GM12878 (cell line): ENCODE measurements around the gene LRRC45. TPM values are rescaled to one million over a fixed set of nuclear protein-coding genes. Genes with fewer than 3 reads are reported as not detected.

Source experiments
- ATAC-seq: fragments of 200-7000 bp; cut with Tn5 transposase; 3 replicates; pipeline ENCODE4 v1.9.1; 2020; ENCODE audit warnings: mild to moderate bottlenecking, moderate library complexity
- BruUV-seq: library from RNA; stranded (reverse); fragments of 400-500 nt; replicated peaks from 2 replicates; lab custom pipeline; 2021; lab: Mats Ljungman, UMichigan
- CTCF ChIA-PET: fragments of 300-600 bp; sonication (Branson Sonifier 250); formaldehyde crosslinking; extraction: SDS; loops from one replicate; lab custom pipeline; 2021; ENCODE audit warnings: inconsistent platforms; lab: Yijun Ruan, JAX
- POLR2A ChIA-PET: fragments of 350-600 bp; formaldehyde crosslinking; extraction: SDS; loops from one replicate; lab custom pipeline; 2021; ENCODE audit warnings: inconsistent platforms; lab: Charles Lee
- RAD21 ChIA-PET: fragments of 300-600 bp; sonication (Branson Sonifier 250); formaldehyde crosslinking; loops from one replicate; lab custom pipeline; 2023; ENCODE audit warnings: antibody characterized with exemption; ENCODE audit not compliant: unreplicated experiment; lab: Charles Lee
- SMC1A ChIA-PET: fragments of 300-600 bp; sonication (Branson Sonifier 250); formaldehyde crosslinking; loops from one replicate; lab custom pipeline; 2023; ENCODE audit not compliant: unreplicated experiment, uncharacterized antibody; lab: Charles Lee
- DNase-seq: peaks from one replicate; pipeline ENCODE4 v3.0.0-alpha.2; 2011; ENCODE audit warnings: low read depth, low spot score
- FAIRE-seq: peaks from 3 replicates; lab custom pipeline; 2011; peaks lifted over from hg19 to GRCh38; lab: Jason Lieb, UNC
- H2AFZ ChIP-seq: 2 replicates; pipeline ENCODE4 v1.6.0; 2011; ENCODE audit warnings: low read depth, low read length, control low read depth; ENCODE audit not compliant: control insufficient read depth
- H3K27ac ChIP-seq: 2 replicates; pipeline ENCODE4 v1.5.1; 2011; ENCODE audit warnings: control low read depth; ENCODE audit not compliant: control insufficient read depth, insufficient read depth
- H3K27me3 ChIP-seq, 2 experiments: replicated peaks in 1 of 2; 2 replicates each; pipeline versions ENCODE4 v1.6.0 to v1.6.1; 2011; ENCODE audit warnings: low read length in 1 of 2; ENCODE audit not compliant: control insufficient read depth in 2 of 2, insufficient read depth in 2 of 2
- H3K36me3 ChIP-seq, 2 experiments: 2 replicates each; pipeline ENCODE4 v1.5.1; 2011; ENCODE audit warnings: low read length in 1 of 2; ENCODE audit not compliant: control insufficient read depth in 2 of 2, insufficient read depth in 2 of 2
- H3K4me1 ChIP-seq: 2 replicates; pipeline ENCODE4 v1.6.1; 2011; ENCODE audit warnings: mild to moderate bottlenecking, low read length, moderate library complexity, mixed read lengths; ENCODE audit not compliant: control insufficient read depth, insufficient read depth
- H3K4me2 ChIP-seq: 2 replicates; pipeline ENCODE4 v1.6.0; 2011; ENCODE audit warnings: control low read depth; ENCODE audit not compliant: control insufficient read depth, insufficient read depth
- H3K4me3 ChIP-seq: fragments of 200-600 bp; sonication (generic); 2 replicates; pipeline ENCODE4 v1.5.1; 2016
- H3K79me2 ChIP-seq: 2 replicates; pipeline ENCODE4 v1.6.0; 2011; ENCODE audit warnings: low read length; ENCODE audit not compliant: control insufficient read depth, insufficient read depth
- H3K9ac ChIP-seq: 2 replicates; pipeline ENCODE4 v1.8.0; 2011; ENCODE audit warnings: low read length, control low read depth, mixed read lengths; ENCODE audit not compliant: control insufficient read depth, insufficient read depth
- H3K9me3 ChIP-seq: replicated peaks from 3 replicates; pipeline ENCODE4 v1.5.1; 2011; ENCODE audit warnings: mild to moderate bottlenecking, low read length; ENCODE audit not compliant: control insufficient read depth, insufficient read depth
- H4K20me1 ChIP-seq: 2 replicates; pipeline ENCODE4 v1.6.0; 2011; ENCODE audit not compliant: control insufficient read depth, insufficient read depth
- BACH1 ChIP-seq: fragments of 450-650 bp; IDR thresholded peaks from 2 replicates; pipeline ENCODE4 v1.6.1; 2017; ENCODE audit warnings: mild to moderate bottlenecking, borderline replicate concordance
- CHD2 ChIP-seq: IDR thresholded peaks from 2 replicates; pipeline ENCODE4 v1.6.1; 2011; ENCODE audit warnings: low read depth, low read length, improper control_type of control experiment, borderline replicate concordance
- CHD4 ChIP-seq: fragments of 200-600 bp; sonication (generic); IDR thresholded peaks from 2 replicates; pipeline ENCODE4 v1.6.1; 2016; ENCODE audit warnings: mild to moderate bottlenecking
- FOXK2 ChIP-seq: fragments of 450-650 bp; IDR thresholded peaks from 2 replicates; pipeline ENCODE4 v1.6.1; 2017; ENCODE audit warnings: mild to moderate bottlenecking, moderate library complexity
- IKZF1 ChIP-seq: fragments of 450-650 bp; conservative IDR thresholded peaks from 2 replicates; pipeline ENCODE4 v1.6.1; 2017; ENCODE audit warnings: antibody characterized with exemption, mild to moderate bottlenecking
- IRF4 ChIP-seq: IDR thresholded peaks from 2 replicates; pipeline ENCODE4 v1.6.1; 2011; ENCODE audit warnings: low read depth, low read length
- JUND ChIP-seq: IDR thresholded peaks from 2 replicates; pipeline ENCODE4 v1.6.1; 2012; ENCODE audit warnings: low read depth, mild to moderate bottlenecking, low read length, improper control_type of control experiment, moderate library complexity
- NFYB ChIP-seq: IDR thresholded peaks from 2 replicates; pipeline ENCODE4 v1.6.1; 2011; ENCODE audit warnings: low read depth, mild to moderate bottlenecking, low read length, improper control_type of control experiment, moderate library complexity; ENCODE audit not compliant: insufficient read depth
- POU2F2 ChIP-seq: IDR thresholded peaks from 3 replicates; pipeline ENCODE4 v1.6.1; 2011; ENCODE audit warnings: low read depth, mild to moderate bottlenecking, low read length, borderline replicate concordance
- RB1 ChIP-seq: fragments of 450-650 bp; formaldehyde crosslinking; IDR thresholded peaks from 2 replicates; pipeline ENCODE4 v1.6.1; 2017; ENCODE audit warnings: mild to moderate bottlenecking, borderline replicate concordance
- RBBP5 ChIP-seq: fragments of 200-600 bp; sonication (generic); conservative IDR thresholded peaks from 2 replicates; pipeline ENCODE4 v1.6.1; 2016
- TCF3 ChIP-seq: IDR thresholded peaks from 2 replicates; pipeline ENCODE4 v1.6.1; 2012; ENCODE audit warnings: low read depth, mild to moderate bottlenecking, low read length, borderline replicate concordance; ENCODE audit not compliant: insufficient read depth
- YBX1 ChIP-seq: fragments of 450-650 bp; IDR thresholded peaks from 2 replicates; pipeline ENCODE4 v1.6.1; 2016; ENCODE audit warnings: antibody characterized with exemption
- WGBS: methylation state at CpG from one replicate; pipeline ENCODE4 v1.1.6; 2016; ENCODE audit warnings: low lambda C conversion rate; ENCODE audit not compliant: insufficient replicate concordance, insufficient coverage; ENCODE audit errors: missing lambda C conversion rate; 5-methylcytosine and 5-hydroxymethylcytosine counted together
- in situ Hi-C: fragments of 300-500 bp; cut with MboI; formaldehyde crosslinking; loops from 9 replicates; pipeline ENCODE4 v1.14.3; 2018; ENCODE audit warnings: mixed read lengths
- intact Hi-C: fragments of 100-400 bp; cut with micrococcal nuclease; formaldehyde crosslinking; loops from one replicate; pipeline ENCODE4 v1.14.2; 2022; ENCODE audit not compliant: unreplicated experiment
- polyA plus RNA-seq, 11 experiments: library from polyadenylated mRNA; depleted of rRNA in 4 of 11; unstranded in 6 of 11; stranded (reverse) in 5 of 11; fragments of >200 nt; fragmentation: Nextera tagmentation in 4 of 11; fragmentation: Illumina TruSeq in 1 of 11; extraction: Ambion mirVana in 4 of 11; extraction: Trizol in 1 of 11; gene quantifications; 1 replicate in 1 of 11; 2 replicates in 10 of 11; pipeline versions ENCODE4 v1.2.1 to v1.2.3, GENCODE V29; 2011 to 2016; ENCODE audit warnings: inconsistent platforms in 2 of 11, missing spikeins in 2 of 11, low read depth in 1 of 11
- total RNA-seq, 4 experiments: library from RNA; depleted of rRNA in 3 of 4; stranded (reverse); fragments of >200 nt in 3 of 4; fragmentation: Illumina TruSeq in 1 of 4; extraction: Trizol in 1 of 4; gene quantifications; 2 replicates each; pipeline versions ENCODE4 v1.2.1 to v1.2.3, GENCODE V29; 2013 to 2021
- TF ChIP-seq, protein P1 (sequence below): fragments of 450-650 bp; IDR thresholded peaks from 2 replicates; pipeline ENCODE4 v1.6.1; 2017; ENCODE audit warnings: mild to moderate bottlenecking, moderate library complexity
- TF ChIP-seq, protein P2 (sequence below): IDR thresholded peaks from 2 replicates; pipeline ENCODE4 v1.6.1; 2011; ENCODE audit warnings: borderline replicate concordance, low read depth, mild to moderate bottlenecking, moderate library complexity, mixed read lengths, low read length; ENCODE audit not compliant: insufficient read depth; ENCODE audit errors: extremely low read length

Gene LRRC45
- total and polyA plus RNA-seq, 10 of the 15 experiments (the other 5 are each of a cell fraction or from before 2014, with no cell fraction given), result 0.03 to 27.7 (median 10.4) TPM

DNA sequence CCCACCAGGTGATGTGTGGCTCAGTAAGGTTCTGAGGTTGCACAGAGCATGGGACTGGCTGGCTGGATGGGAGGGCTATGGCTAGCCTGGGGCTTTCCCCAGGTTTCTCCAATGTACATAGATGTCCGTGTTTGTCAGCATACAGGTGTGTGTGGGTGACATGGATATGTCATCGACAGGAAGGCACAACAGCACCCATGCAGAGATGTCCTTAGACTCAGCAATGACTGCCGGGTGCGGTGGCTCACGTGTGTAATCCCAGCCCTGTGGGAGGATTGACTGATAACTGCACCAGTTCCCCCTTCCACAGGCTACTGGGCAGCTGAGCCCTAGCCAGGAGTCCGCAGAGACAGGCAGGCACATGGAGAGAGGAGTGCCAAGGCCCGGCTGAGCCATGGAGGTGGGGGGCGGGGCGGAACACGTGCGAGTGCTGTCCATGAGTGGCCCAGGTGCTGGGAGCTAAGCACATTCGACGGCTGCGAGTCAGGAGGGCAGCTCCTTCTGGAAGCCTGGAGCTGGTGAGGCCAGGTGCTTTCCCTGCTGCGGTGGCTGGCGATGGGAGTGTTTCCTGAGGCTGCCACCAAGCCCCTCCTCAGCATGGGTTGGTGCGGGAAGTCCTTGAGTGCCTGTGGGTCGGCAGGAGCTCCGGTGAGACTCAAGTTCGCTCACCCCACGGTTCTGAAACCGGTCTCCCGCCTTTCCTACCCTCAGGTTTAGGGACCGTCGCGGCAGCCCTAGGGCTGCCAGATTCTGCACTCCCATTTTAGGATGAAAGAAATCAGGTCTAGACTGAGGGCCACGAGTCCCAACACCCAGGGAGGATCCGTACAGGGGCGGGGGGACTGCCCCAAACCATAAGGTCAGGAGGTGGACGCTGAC, 46.5 kb upstream of the LRRC45 start (continued):
- TF ChIP-seq TCF3, result no peak
- TF ChIP-seq RBBP5, result no peak
- no peak for TF ChIP-seq FOXK2
- peak; percentile 32; the same call in 1 of the 2 replicates for TF ChIP-seq CHD2
- no peak for TF ChIP-seq NFYB
- no peak for TF ChIP-seq YBX1
- no peak for TF ChIP-seq RB1
- TF ChIP-seq, all 136 proteins: peak for 7

DNA sequence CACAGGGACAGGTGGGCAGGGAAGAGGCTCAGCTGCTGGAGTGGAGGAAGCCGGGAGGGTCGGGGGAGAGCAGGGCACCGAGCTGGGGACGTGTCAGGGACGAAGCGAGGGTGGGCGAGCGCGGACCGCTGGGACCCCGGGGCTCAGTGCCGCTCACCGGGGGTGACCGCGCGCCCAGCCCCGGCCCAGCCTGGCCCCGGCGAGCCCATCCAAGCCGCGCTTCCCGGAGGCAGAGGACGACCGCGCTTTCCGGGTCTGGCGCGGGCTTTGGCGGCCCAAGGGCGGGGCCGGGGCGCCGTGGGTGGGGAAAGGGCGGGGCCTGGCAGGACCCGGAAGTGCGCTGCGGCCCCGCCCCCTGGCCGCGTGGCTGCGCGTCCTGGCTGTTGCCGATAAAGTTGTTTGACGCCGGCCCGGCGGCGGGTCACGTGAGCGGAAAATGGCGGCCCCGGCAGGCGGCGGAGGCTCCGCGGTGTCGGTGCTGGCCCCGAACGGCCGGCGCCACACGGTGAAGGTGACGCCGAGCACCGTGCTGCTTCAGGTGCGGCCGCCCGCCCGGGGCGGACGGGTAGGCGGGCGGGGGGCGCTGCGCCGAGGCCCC, 45.8 kb upstream of the LRRC45 start, which contains the start of gene ASPSCR1:
Gene ASPSCR1 (plus strand): TSS at position 419 of the 598 bp plus-strand sequence. CDS start 18 bp downstream, at position 437.
- H3K36me3 ChIP-seq, result no peaks in the 10 kb centered on the region; a peak in 1 of 4 replicates
- ATAC-seq (peak; percentile 90), DNase-seq (peak; percentile 34), FAIRE-seq (peak; percentile 49)
- H4K20me1 ChIP-seq, result no peaks in the 10 kb centered on the region
- under 1% methylated on average over 58 of the region's 76 CpGs for WGBS
- POLR2A ChIA-PET, result interaction anchor here (1.0 to 2.4 kb wide), 4 partner anchors 9 to 320 kb away, joined by 3 to 18 read pairs (median 4); partner anchors contain the start of genes CENPX and LRRC45
- in situ Hi-C loops (no loop called here), intact Hi-C loops (no loop called here)
- H3K9ac ChIP-seq, result peak within 1 kb of the TSS; percentile 92
- BruUV-seq, result no TSS peak
- CTCF ChIA-PET, result interaction anchor here (0.7 to 0.8 kb wide), 2 partner anchors 18 to 39 kb away, joined by 3 to 6 read pairs; no protein-coding TSS in a partner anchor
- peaks cover 14% of the 10 kb centered on the region for H3K4me1 ChIP-seq
- peaks cover 2% of the 10 kb centered on the region; the same call in 2 of the 3 replicates for H3K9me3 ChIP-seq
- SMC1A ChIA-PET, result interaction anchor here (1.6 kb wide), 1 partner anchor 9 kb away, joined by 4 read pairs; no protein-coding TSS in a partner anchor
- H3K79me2 ChIP-seq, result no peaks in the 10 kb centered on the region; the same call in 1 of the 2 replicates
- peak within 1 kb of the TSS; percentile 87 for H3K27ac ChIP-seq
- H2AFZ ChIP-seq, result peak within 1 kb of the TSS; percentile 78
- RAD21 ChIA-PET, result no interaction called here
- peak within 1 kb of the TSS; percentile 99 for H3K4me2 ChIP-seq
- H3K27me3 ChIP-seq, result no peaks in the 10 kb centered on the region
- peak within 1 kb of the TSS; percentile 87 for H3K4me3 ChIP-seq
- TF ChIP-seq, protein P1, sequence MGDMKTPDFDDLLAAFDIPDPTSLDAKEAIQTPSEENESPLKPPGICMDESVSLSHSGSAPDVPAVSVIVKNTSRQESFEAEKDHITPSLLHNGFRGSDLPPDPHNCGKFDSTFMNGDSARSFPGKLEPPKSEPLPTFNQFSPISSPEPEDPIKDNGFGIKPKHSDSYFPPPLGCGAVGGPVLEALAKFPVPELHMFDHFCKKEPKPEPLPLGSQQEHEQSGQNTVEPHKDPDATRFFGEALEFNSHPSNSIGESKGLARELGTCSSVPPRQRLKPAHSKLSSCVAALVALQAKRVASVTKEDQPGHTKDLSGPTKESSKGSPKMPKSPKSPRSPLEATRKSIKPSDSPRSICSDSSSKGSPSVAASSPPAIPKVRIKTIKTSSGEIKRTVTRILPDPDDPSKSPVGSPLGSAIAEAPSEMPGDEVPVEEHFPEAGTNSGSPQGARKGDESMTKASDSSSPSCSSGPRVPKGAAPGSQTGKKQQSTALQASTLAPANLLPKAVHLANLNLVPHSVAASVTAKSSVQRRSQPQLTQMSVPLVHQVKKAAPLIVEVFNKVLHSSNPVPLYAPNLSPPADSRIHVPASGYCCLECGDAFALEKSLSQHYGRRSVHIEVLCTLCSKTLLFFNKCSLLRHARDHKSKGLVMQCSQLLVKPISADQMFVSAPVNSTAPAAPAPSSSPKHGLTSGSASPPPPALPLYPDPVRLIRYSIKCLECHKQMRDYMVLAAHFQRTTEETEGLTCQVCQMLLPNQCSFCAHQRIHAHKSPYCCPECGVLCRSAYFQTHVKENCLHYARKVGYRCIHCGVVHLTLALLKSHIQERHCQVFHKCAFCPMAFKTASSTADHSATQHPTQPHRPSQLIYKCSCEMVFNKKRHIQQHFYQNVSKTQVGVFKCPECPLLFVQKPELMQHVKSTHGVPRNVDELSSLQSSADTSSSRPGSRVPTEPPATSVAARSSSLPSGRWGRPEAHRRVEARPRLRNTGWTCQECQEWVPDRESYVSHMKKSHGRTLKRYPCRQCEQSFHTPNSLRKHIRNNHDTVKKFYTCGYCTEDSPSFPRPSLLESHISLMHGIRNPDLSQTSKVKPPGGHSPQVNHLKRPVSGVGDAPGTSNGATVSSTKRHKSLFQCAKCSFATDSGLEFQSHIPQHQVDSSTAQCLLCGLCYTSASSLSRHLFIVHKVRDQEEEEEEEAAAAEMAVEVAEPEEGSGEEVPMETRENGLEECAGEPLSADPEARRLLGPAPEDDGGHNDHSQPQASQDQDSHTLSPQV, result peak; percentile 76; the same call in 1 of the 2 replicates
- TF ChIP-seq POU2F2, result peak; percentile 77; the same call in 2 of the 3 replicates
- TF ChIP-seq BACH1, result peak; percentile 1; the same call in 1 of the 2 replicates
- no peak for TF ChIP-seq CHD4
- TF ChIP-seq JUND, result no peak
- no peak for TF ChIP-seq IRF4
- peak; percentile 95 for TF ChIP-seq IKZF1
- peak; percentile 73; the same call in 1 of the 2 replicates for TF ChIP-seq RB1
- TF ChIP-seq, protein P2, sequence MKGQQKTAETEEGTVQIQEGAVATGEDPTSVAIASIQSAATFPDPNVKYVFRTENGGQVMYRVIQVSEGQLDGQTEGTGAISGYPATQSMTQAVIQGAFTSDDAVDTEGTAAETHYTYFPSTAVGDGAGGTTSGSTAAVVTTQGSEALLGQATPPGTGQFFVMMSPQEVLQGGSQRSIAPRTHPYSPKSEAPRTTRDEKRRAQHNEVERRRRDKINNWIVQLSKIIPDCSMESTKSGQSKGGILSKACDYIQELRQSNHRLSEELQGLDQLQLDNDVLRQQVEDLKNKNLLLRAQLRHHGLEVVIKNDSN, result peak; percentile 93
